Lower leg skin (tissue), 3 donors: ENCODE results near the gene FOXS1.

Source experiments
- POLR2A ChIP-seq, 2 donors: fragments of 450-650 bp; IDR thresholded peaks; one replicate each; pipeline ENCODE4 v1.6.1; 2016 to 2017; ENCODE audit warnings: antibody characterized with exemption in 2 of 2, mild to moderate bottlenecking in 1 of 2, moderate library complexity in 1 of 2
- TF ChIP-seq, protein P1 (sequence below), 3 donors: fragments of 450-650 bp; IDR thresholded peaks; one replicate each; pipeline ENCODE4 v1.5.1; 2016; ENCODE audit warnings: antibody characterized with exemption in 3 of 3, mild to moderate bottlenecking in 3 of 3, moderate library complexity in 2 of 3

- TF ChIP-seq, protein P1, sequence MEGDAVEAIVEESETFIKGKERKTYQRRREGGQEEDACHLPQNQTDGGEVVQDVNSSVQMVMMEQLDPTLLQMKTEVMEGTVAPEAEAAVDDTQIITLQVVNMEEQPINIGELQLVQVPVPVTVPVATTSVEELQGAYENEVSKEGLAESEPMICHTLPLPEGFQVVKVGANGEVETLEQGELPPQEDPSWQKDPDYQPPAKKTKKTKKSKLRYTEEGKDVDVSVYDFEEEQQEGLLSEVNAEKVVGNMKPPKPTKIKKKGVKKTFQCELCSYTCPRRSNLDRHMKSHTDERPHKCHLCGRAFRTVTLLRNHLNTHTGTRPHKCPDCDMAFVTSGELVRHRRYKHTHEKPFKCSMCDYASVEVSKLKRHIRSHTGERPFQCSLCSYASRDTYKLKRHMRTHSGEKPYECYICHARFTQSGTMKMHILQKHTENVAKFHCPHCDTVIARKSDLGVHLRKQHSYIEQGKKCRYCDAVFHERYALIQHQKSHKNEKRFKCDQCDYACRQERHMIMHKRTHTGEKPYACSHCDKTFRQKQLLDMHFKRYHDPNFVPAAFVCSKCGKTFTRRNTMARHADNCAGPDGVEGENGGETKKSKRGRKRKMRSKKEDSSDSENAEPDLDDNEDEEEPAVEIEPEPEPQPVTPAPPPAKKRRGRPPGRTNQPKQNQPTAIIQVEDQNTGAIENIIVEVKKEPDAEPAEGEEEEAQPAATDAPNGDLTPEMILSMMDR (IDR thresholded peaks at IDR 0.05) = no peak
- no peak for TF ChIP-seq POLR2A (IDR thresholded peaks at IDR 0.05)
Observed at GRCh38 chr20:31801508-31801907, 43.9 kb downstream of the FOXS1 start.
